ENCODE results near the gene SLC4A7.
"Not testable (repeated sequence)": the region's sequence is repeated elsewhere in the genome, so short reads cannot be mapped to it uniquely, and the experiment has no call there.

SLC4A7 gene

GRCh38 chr3:27484015-27484844 lies at the start of gene SLC4A7:
Gene SLC4A7, minus strand, starts transcription at chr3:27484384. Its CDS starts 258 bp downstream, at chr3:27484126.
- peak; percentile 97 to 100 for DNase-seq (ENCODE audit: low read depth in 2 of 2)

- DNase-seq (ENCODE audit: low read depth in 2 of 2): no peak
Measured at GRCh38 chr3:27533261-27533607, 49.0 kb upstream of the SLC4A7 start.

- no peak for DNase-seq (ENCODE audit: low read depth in 2 of 2)
Measured at GRCh38 chr3:27532426-27533260, 48.5 kb upstream of the SLC4A7 start.

GRCh38 chr3:27531193-27531751 lies 47.1 kb upstream of the SLC4A7 start:
- DNase-seq (ENCODE audit: low read depth in 2 of 2): not testable (repeated sequence)

- no peak for DNase-seq (ENCODE audit: low read depth in 2 of 2)
Measured at GRCh38 chr3:27528791-27529190, 44.6 kb upstream of the SLC4A7 start.

GRCh38 chr3:27526614-27527315 lies 42.6 kb upstream of the SLC4A7 start:
- DNase-seq (ENCODE audit: low read depth in 2 of 2): no peak

- no peak for DNase-seq (ENCODE audit: low read depth in 2 of 2)
Measured at GRCh38 chr3:27521872-27522265, 37.7 kb upstream of the SLC4A7 start.

- no peak for DNase-seq (ENCODE audit: low read depth in 2 of 2)
Measured at GRCh38 chr3:27521179-27521871, 37.1 kb upstream of the SLC4A7 start.

- no peak for DNase-seq (ENCODE audit: low read depth in 2 of 2)
Measured at GRCh38 chr3:27511724-27512422, 27.7 kb upstream of the SLC4A7 start.

GRCh38 chr3:27509376-27509775 lies 25.2 kb upstream of the SLC4A7 start:
- no peak for DNase-seq (ENCODE audit: low read depth in 2 of 2)

- DNase-seq (ENCODE audit: low read depth in 2 of 2): no peak
Measured at GRCh38 chr3:27508424-27508823, 24.2 kb upstream of the SLC4A7 start.

- DNase-seq (ENCODE audit: low read depth in 2 of 2): no peak
Measured at GRCh38 chr3:27507515-27508266, 23.5 kb upstream of the SLC4A7 start.

GRCh38 chr3:27507111-27507510 lies 22.9 kb upstream of the SLC4A7 start:
- DNase-seq (ENCODE audit: low read depth in 2 of 2): no peak

GRCh38 chr3:27504749-27505148 lies 20.6 kb upstream of the SLC4A7 start:
- no peak for DNase-seq (ENCODE audit: low read depth in 2 of 2)

GRCh38 chr3:27503526-27503925 lies 19.3 kb upstream of the SLC4A7 start:
- no peak for DNase-seq (ENCODE audit: low read depth in 2 of 2)

GRCh38 chr3:27501759-27502158 lies 17.6 kb upstream of the SLC4A7 start:
- DNase-seq (ENCODE audit: low read depth in 2 of 2): no peak

- no peak for DNase-seq (ENCODE audit: low read depth in 2 of 2)
Measured at GRCh38 chr3:27500986-27501385, 16.8 kb upstream of the SLC4A7 start.

GRCh38 chr3:27500035-27500434 lies 15.9 kb upstream of the SLC4A7 start:
- no peak for DNase-seq (ENCODE audit: low read depth in 2 of 2)

GRCh38 chr3:27494784-27495183 lies 10.6 kb upstream of the SLC4A7 start:
- no peak for DNase-seq (ENCODE audit: low read depth in 2 of 2)

- no peak for DNase-seq (ENCODE audit: low read depth in 2 of 2)
Measured at GRCh38 chr3:27488821-27489220, 4.6 kb upstream of the SLC4A7 start.
